ENCODE results near the gene CRIP1. TPM values are rescaled to one million over a fixed set of nuclear protein-coding genes. Genes with fewer than 3 reads are reported as not detected.

The CRIP1 gene
- total RNA-seq, 1 experiment from 2014 or later, result 48.7 TPM

DNA sequence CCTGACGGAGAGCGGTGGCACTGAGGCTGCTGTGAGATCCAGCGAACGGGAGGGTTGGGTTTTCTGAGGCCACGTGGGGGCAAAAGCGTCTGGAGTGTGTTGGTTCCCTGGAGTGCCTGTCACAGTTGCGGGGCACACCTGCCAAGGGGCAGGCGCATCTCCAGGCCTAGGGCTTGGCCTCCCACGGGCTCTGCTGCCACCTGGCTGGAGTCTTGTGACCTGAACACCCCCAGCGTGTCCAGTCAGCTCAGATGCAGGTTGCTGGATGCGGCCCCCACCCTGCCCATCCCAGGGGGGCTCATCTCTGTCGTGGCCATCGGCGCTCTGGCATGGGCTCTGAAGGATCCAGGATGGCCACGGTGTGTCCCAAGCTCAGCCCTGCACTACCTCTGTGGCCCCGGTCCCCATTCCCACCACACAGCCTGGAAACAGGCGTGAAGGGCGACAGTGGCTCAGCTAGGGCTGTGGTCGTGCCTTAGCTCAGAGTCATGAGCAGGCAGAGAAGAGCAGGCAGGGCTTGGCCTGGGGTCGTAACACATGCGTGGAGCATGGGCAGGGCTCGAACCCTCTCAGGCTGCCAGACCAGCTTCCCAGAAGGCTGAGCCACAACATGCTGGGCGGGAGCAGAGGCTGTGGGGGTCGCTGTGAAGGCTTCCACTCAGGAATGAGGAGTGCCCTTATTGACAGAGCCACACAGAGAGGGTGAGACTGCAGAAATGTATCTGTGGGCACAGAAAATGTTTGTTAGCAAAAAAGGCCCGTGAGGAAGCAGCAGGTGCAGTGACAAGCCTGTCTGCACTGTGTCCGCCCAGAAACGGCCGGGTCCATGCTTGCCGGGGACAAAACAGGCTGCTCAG lies 35.6 kb upstream of the CRIP1 start:
- Histone ChIP-seq H4K20me1 (ENCODE audit: low read length) (no peaks in the 10 kb centered on the region), H3K79me2 (ENCODE audit: low read length) (no peaks in the 10 kb centered on the region), H3K27me3 (ENCODE audit: low read length) (no peaks in the 10 kb centered on the region), H3K9me3 (ENCODE audit: low read length) (no peaks in the 10 kb centered on the region), H3K9ac (ENCODE audit: low read length) (no peak overlapping the region), H3K27ac (ENCODE audit: low read length) (no peak overlapping the region), H3F3A (ENCODE audit: low read length, unreplicated experiment) (no peaks in the 10 kb centered on the region), H3K36me3 (ENCODE audit: low read depth, low read length) (no peaks in the 10 kb centered on the region; the same call in 1 of the 2 replicates), H3K9me2 (replicated peaks; ENCODE audit: low read length) (no peaks in the 10 kb centered on the region), H3K4me3 (ENCODE audit: low read length) (no peak overlapping the region), H2AFZ (ENCODE audit: low read length) (no peak overlapping the region), H3K4me2 (ENCODE audit: low read length) (no peak overlapping the region), H3K4me1 (ENCODE audit: insufficient read depth, low read length) (no peaks in the 10 kb centered on the region)
- CTCF ChIA-PET, result no interaction called here
- TF ChIP-seq EZH2 (IDR thresholded peaks at IDR 0.05; ENCODE audit: low read length, unreplicated experiment), result no peak
- no peak for TF ChIP-seq EZH2phosphoT487 (IDR thresholded peaks at IDR 0.05; ENCODE audit: borderline replicate concordance, low read length)
- TF ChIP-seq, protein P1, sequence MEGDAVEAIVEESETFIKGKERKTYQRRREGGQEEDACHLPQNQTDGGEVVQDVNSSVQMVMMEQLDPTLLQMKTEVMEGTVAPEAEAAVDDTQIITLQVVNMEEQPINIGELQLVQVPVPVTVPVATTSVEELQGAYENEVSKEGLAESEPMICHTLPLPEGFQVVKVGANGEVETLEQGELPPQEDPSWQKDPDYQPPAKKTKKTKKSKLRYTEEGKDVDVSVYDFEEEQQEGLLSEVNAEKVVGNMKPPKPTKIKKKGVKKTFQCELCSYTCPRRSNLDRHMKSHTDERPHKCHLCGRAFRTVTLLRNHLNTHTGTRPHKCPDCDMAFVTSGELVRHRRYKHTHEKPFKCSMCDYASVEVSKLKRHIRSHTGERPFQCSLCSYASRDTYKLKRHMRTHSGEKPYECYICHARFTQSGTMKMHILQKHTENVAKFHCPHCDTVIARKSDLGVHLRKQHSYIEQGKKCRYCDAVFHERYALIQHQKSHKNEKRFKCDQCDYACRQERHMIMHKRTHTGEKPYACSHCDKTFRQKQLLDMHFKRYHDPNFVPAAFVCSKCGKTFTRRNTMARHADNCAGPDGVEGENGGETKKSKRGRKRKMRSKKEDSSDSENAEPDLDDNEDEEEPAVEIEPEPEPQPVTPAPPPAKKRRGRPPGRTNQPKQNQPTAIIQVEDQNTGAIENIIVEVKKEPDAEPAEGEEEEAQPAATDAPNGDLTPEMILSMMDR (conservative IDR thresholded peaks at IDR 0.05; ENCODE audit: low read depth, low read length), result no peak
- BruUV-seq (replicated peaks), result no TSS peak
- intact Hi-C loops (cut with micrococcal nuclease), result no loop called here
- DNase-seq (no peak), ATAC-seq (no peak)
- POLR2A ChIA-PET (ENCODE audit: unreplicated experiment), result no interaction called here

DNA sequence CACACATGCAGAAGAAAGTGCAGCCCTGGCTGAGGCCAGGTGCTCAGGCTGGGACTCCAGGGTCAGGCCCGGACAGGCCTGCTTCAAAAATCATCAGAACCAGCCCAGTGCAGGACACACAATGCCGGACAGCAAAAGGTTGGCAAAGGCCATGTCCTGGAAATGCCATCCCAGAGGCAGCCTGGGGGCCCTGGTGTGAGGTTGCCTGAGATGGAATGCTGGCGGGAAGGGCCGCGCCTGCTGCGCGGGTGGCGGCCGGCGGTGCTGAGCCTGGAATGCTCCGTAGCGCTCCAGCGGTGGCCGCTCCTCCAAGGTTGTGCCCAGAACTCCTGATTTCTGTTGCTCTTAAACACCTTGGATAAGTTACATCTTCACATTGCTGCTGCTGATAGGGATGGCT lies 33.7 kb upstream of the CRIP1 start:
- Histone ChIP-seq H3K27ac (ENCODE audit: low read length) (no peak overlapping the region), H3K4me1 (ENCODE audit: insufficient read depth, low read length) (no peaks in the 10 kb centered on the region), H3K9me3 (ENCODE audit: low read length) (no peaks in the 10 kb centered on the region), H3F3A (ENCODE audit: low read length, unreplicated experiment) (no peaks in the 10 kb centered on the region), H2AFZ (ENCODE audit: low read length) (no peak overlapping the region), H3K9me2 (replicated peaks; ENCODE audit: low read length) (no peaks in the 10 kb centered on the region), H3K79me2 (ENCODE audit: low read length) (no peaks in the 10 kb centered on the region), H3K4me2 (ENCODE audit: low read length) (no peak overlapping the region), H4K20me1 (ENCODE audit: low read length) (no peaks in the 10 kb centered on the region), H3K36me3 (ENCODE audit: low read depth, low read length) (no peaks in the 10 kb centered on the region; the same call in 1 of the 2 replicates), H3K9ac (ENCODE audit: low read length) (no peak overlapping the region), H3K27me3 (ENCODE audit: low read length) (no peaks in the 10 kb centered on the region), H3K4me3 (ENCODE audit: low read length) (no peak overlapping the region)
- CTCF ChIA-PET, result no interaction called here
- no peak for ATAC-seq
- intact Hi-C loops (cut with micrococcal nuclease), result no loop called here
- BruUV-seq (replicated peaks), result no TSS peak
- POLR2A ChIA-PET (ENCODE audit: unreplicated experiment), result no interaction called here
- TF ChIP-seq, protein P1 (conservative IDR thresholded peaks at IDR 0.05; ENCODE audit: low read depth, low read length), result no peak
- TF ChIP-seq EZH2 (IDR thresholded peaks at IDR 0.05; ENCODE audit: low read length, unreplicated experiment), result no peak
- TF ChIP-seq EZH2phosphoT487 (IDR thresholded peaks at IDR 0.05; ENCODE audit: borderline replicate concordance, low read length), result no peak
- DNase-seq, result no peak

DNA sequence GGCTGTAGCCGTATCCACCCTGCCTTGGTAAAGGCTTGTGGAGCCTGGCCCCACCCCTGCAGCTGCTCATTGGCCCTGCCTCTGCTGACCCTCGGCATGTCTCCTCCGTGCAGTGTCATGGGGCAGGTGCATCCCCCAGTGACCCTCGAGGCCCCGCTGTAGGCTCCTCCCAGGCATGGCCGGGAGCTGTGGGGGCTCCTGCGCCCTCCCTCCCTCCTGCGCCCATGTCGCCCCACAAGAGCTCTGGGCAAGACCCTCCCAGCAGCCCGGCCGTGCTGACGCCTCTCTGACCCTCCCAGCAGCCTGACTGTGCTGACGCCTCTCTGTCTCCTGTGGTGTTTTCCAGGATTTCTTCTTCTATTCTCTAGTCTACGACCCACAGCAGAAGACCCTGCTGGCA lies 32.8 kb upstream of the CRIP1 start:
- ChIA-PET CTCF (no interaction called here), POLR2A (ENCODE audit: unreplicated experiment) (no interaction called here)
- intact Hi-C loops (cut with micrococcal nuclease), result no loop called here
- Histone ChIP-seq H3K27me3 (ENCODE audit: low read length) (no peaks in the 10 kb centered on the region), H3K79me2 (ENCODE audit: low read length) (no peaks in the 10 kb centered on the region), H3K4me3 (ENCODE audit: low read length) (no peak overlapping the region), H3K4me2 (ENCODE audit: low read length) (no peak overlapping the region), H3K36me3 (ENCODE audit: low read depth, low read length) (no peaks in the 10 kb centered on the region; the same call in 1 of the 2 replicates), H3K9me2 (replicated peaks; ENCODE audit: low read length) (no peaks in the 10 kb centered on the region), H3K9ac (ENCODE audit: low read length) (no peak overlapping the region), H3K27ac (ENCODE audit: low read length) (no peak overlapping the region), H4K20me1 (ENCODE audit: low read length) (no peaks in the 10 kb centered on the region), H3F3A (ENCODE audit: low read length, unreplicated experiment) (no peaks in the 10 kb centered on the region), H3K9me3 (ENCODE audit: low read length) (no peaks in the 10 kb centered on the region), H3K4me1 (ENCODE audit: insufficient read depth, low read length) (no peaks in the 10 kb centered on the region), H2AFZ (ENCODE audit: low read length) (no peak overlapping the region)
- BruUV-seq (replicated peaks), result no TSS peak
- DNase-seq (no peak), ATAC-seq (no peak)
- TF ChIP-seq, protein P1 (conservative IDR thresholded peaks at IDR 0.05; ENCODE audit: low read depth, low read length), result no peak
- TF ChIP-seq EZH2 (IDR thresholded peaks at IDR 0.05; ENCODE audit: low read length, unreplicated experiment) (no peak), EZH2phosphoT487 (IDR thresholded peaks at IDR 0.05; ENCODE audit: borderline replicate concordance, low read length) (no peak)
